Upper lobe of left lung (tissue), 4 donors: ENCODE results near the gene PCSK2.

ENCODE experiments used
- POLR2AphosphoS5 ChIP-seq, 2 donors: sonication (generic); formaldehyde crosslinking; IDR thresholded peaks; one replicate each; pipeline ENCODE4 v1.5.1; 2017; ENCODE audit warnings: antibody characterized with exemption in 2 of 2
- TF ChIP-seq, protein P1 (sequence below), 6 experiments: fragments of 450-650 bp in 4 of 6; fragments of 200-600 bp in 2 of 6; sonication (generic) in 2 of 6; IDR thresholded peaks; one replicate each; pipeline ENCODE4 v1.5.1; 2016 to 2019; ENCODE audit warnings: antibody characterized with exemption in 6 of 6

GRCh38 chr20:17507032-17507431 lies 280.2 kb downstream of the PCSK2 start:
- TF ChIP-seq POLR2AphosphoS5 (IDR thresholded peaks at IDR 0.05) = no peak
- TF ChIP-seq, protein P1, sequence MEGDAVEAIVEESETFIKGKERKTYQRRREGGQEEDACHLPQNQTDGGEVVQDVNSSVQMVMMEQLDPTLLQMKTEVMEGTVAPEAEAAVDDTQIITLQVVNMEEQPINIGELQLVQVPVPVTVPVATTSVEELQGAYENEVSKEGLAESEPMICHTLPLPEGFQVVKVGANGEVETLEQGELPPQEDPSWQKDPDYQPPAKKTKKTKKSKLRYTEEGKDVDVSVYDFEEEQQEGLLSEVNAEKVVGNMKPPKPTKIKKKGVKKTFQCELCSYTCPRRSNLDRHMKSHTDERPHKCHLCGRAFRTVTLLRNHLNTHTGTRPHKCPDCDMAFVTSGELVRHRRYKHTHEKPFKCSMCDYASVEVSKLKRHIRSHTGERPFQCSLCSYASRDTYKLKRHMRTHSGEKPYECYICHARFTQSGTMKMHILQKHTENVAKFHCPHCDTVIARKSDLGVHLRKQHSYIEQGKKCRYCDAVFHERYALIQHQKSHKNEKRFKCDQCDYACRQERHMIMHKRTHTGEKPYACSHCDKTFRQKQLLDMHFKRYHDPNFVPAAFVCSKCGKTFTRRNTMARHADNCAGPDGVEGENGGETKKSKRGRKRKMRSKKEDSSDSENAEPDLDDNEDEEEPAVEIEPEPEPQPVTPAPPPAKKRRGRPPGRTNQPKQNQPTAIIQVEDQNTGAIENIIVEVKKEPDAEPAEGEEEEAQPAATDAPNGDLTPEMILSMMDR (IDR thresholded peaks at IDR 0.05) = no peak
